Vagina (tissue), 2 donors: Measurements from ENCODE around the gene MSX2. TPM values are rescaled to one million over a fixed set of nuclear protein-coding genes. Genes with fewer than 3 reads are reported as not detected.
A peak's percentile ranks its signal among the peaks of the same experiment; 100 is the strongest.

Experiments
- DNase-seq, 2 donors: peaks; one replicate each; pipeline ENCODE4 v3.0.0-alpha.2; 2017; ENCODE audit errors: extremely low spot score in 2 of 2
- H3K27ac ChIP-seq: fragments of 200-600 bp; sonication (generic); one replicate; pipeline ENCODE4 v1.5.1; 2019
- H3K27me3 ChIP-seq: fragments of 200-600 bp; sonication (generic); one replicate; pipeline ENCODE4 v1.5.1; 2019
- H3K36me3 ChIP-seq, 2 donors: fragments of 200-600 bp; sonication (generic); one replicate each; pipeline ENCODE4 v1.5.1; 2017 to 2019
- H3K4me1 ChIP-seq: fragments of 200-600 bp; sonication (generic); one replicate; pipeline ENCODE4 v1.5.1; 2019
- H3K4me3 ChIP-seq, 2 donors: fragments of 200-600 bp; sonication (generic); 1 replicate in 1 of 2; 2 replicates in 1 of 2; pipeline ENCODE4 v1.5.1; 2016 to 2019
- H3K9me3 ChIP-seq: fragments of 200-600 bp; sonication (generic); one replicate; pipeline ENCODE4 v1.5.1; 2019
- CTCF ChIP-seq, 3 experiments: fragments of 450-650 bp in 2 of 3; fragments of 200-600 bp in 1 of 3; sonication (generic) in 1 of 3; IDR thresholded peaks; one replicate each; pipeline ENCODE4 v1.5.1; 2017 to 2019; ENCODE audit warnings: antibody characterized with exemption in 3 of 3, mild to moderate bottlenecking in 2 of 3, moderate library complexity in 2 of 3
- POLR2A ChIP-seq, 2 donors: fragments of 450-650 bp; IDR thresholded peaks; one replicate each; pipeline ENCODE4 v1.6.1; 2017; ENCODE audit warnings: antibody characterized with exemption in 2 of 2, mild to moderate bottlenecking in 2 of 2, moderate library complexity in 2 of 2
- POLR2AphosphoS5 ChIP-seq, 2 donors: sonication (generic); formaldehyde crosslinking; IDR thresholded peaks; one replicate each; pipeline ENCODE4 v1.9.0; 2017; ENCODE audit warnings: antibody characterized with exemption in 2 of 2, mild to moderate bottlenecking in 2 of 2, low read depth in 1 of 2; ENCODE audit not compliant: insufficient read depth in 1 of 2
- intact Hi-C: fragments of 100-400 bp; cut with DNase I; formaldehyde crosslinking; loops from one replicate; pipeline ENCODE4 v1.15.1; 2023
- total RNA-seq: library from RNA; depleted of rRNA; stranded (reverse); fragments of >200 nt; gene quantifications from one replicate; pipeline ENCODE4 v1.2.3, GENCODE V29; 2016

Gene MSX2
- total RNA-seq, 1 donor from 2014 or later: 1.2 TPM

DNA sequence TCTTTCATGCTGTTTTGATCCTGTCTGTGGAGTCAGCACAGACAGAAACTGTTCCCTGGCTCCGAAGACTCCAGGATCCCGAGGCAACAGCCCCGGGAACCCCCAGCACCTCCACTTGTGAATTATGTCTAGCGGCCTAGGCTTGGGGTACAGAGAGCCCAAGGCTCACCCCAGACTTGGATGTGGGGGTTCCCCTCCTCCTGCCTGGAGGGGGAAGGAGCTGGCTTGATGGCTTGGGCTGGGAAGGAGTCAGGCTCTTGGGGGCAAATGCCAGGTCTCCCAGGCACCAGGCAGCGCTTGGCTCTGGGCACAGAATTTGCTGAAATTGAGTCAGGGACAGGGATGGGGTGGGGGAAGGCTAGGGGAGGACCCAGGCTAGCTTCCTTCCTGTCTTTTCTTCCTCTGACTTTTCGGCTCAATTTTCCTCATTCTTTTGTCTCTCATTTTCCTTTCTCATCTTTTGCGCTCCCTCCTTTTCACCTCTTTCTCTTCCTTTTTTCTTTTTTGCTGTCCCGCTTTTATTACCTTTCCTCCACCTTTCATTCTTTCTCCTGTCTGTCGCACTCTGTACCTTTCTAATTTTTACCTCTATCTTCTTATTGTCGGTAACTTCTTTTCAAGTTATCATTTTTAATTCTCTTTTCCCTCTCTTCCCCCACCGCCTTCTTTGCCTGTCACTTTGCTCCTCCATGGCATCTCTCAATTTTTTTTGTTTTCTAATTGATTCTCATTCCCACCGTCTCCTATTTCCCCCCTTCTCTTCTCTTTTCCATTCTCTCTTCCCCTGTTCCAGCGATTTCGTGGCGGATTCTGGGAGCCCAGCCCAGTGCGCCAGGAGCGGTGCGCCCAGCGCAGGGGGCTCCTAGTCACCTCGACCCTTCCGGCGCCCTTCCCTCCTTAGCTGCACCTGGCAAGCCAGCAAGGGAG lies 10.5 kb downstream of the MSX2 start:
- Histone ChIP-seq H3K36me3 (no peaks in the 10 kb centered on the region), H3K4me1 (peaks cover 8% of the 10 kb centered on the region), H3K9me3 (no peaks in the 10 kb centered on the region), H3K27me3 (peaks cover 7% of the 10 kb centered on the region), H3K4me3 (peak overlapping the region in 1 of 2 donors; percentile 28), H3K27ac (no peak overlapping the region)
- intact Hi-C loops: no loop called here
- DNase-seq: no peak
- TF ChIP-seq POLR2AphosphoS5 (IDR thresholded peaks at IDR 0.05; ENCODE audit: insufficient read depth in 1 of 2, low read depth in 1 of 2) (no peak), POLR2A (IDR thresholded peaks at IDR 0.05) (no peak), CTCF (IDR thresholded peaks at IDR 0.05) (no peak)

DNA sequence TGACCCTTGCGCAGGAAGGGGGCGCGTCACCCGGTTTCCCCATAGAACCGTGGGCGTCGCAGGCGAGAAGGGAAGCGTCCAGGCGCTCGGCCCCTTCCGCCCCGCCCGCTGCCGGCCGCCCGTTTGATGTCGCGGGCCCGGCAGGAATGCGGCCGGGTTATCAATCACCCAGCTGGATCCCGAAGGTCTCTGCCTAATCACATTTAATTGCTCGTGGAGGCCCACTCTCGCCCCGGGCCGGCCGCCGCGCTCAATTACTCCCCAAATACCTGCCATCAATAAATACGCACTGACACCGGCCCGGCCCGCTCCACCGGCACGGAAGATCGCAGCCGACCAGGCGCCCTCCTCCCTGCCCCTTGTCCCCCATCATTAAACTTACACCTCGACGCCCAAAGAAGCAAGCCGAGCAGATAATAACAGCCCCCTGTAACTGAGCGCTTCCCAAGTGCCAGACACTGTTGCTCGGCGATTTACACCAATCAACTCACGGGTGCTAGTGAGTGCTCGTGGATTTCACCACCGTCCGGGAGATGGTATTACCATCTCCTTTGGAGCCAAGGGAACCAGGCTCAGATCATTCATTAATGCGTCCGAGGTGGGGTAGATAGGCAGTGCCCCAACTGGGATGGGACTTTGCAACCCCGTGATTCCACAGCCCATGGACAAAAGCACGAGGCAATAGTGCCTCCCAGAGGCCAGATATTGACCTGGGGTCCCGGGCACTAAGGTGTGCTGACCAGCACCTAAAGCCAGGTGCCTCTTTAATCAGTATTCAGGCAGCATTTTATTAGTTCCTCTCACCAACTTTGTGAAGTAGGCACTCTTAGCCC lies 11.3 kb downstream of the MSX2 start:
- peaks cover 7% of the 10 kb centered on the region for H3K27me3 ChIP-seq
- no peaks in the 10 kb centered on the region for H3K9me3 ChIP-seq
- TF ChIP-seq POLR2A (IDR thresholded peaks at IDR 0.05) (no peak), POLR2AphosphoS5 (IDR thresholded peaks at IDR 0.05; ENCODE audit: insufficient read depth in 1 of 2, low read depth in 1 of 2) (no peak), CTCF (IDR thresholded peaks at IDR 0.05) (no peak)
- H3K36me3 ChIP-seq: no peaks in the 10 kb centered on the region
- DNase-seq: no peak
- H3K27ac ChIP-seq: no peak overlapping the region
- intact Hi-C loops: no loop called here
- H3K4me1 ChIP-seq: peaks cover 8% of the 10 kb centered on the region
- H3K4me3 ChIP-seq: peak overlapping the region in 1 of 2 donors; percentile 28

DNA sequence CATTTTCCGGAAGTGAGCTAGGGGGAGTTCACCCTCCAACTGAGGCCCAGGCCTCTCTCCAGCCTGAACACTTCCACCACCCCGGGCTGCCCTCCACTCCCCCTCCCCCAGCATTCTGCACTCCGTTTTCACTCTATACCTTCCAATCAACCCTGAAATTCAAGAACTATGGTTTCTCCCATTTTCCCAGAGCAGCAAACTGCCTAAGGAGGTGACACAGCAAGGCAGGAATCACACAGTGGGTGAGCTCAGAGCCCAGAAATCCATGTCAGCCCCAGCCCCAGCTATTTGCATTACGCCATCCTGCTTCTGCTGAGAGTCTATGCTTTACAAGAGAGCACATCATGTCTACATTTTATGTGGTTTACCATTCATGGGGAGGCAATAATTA lies 11.9 kb downstream of the MSX2 start:
- H3K27me3 ChIP-seq: peaks cover 7% of the 10 kb centered on the region
- no peak for DNase-seq
- peaks cover 8% of the 10 kb centered on the region for H3K4me1 ChIP-seq
- no peak for TF ChIP-seq POLR2AphosphoS5 (IDR thresholded peaks at IDR 0.05; ENCODE audit: insufficient read depth in 1 of 2, low read depth in 1 of 2)
- no peak for TF ChIP-seq POLR2A (IDR thresholded peaks at IDR 0.05)
- no peak for TF ChIP-seq CTCF (IDR thresholded peaks at IDR 0.05)
- no peaks in the 10 kb centered on the region for H3K9me3 ChIP-seq
- intact Hi-C loops: no loop called here
- H3K27ac ChIP-seq: no peak overlapping the region
- no peaks in the 10 kb centered on the region for H3K36me3 ChIP-seq
- no peak overlapping the region for H3K4me3 ChIP-seq

DNA sequence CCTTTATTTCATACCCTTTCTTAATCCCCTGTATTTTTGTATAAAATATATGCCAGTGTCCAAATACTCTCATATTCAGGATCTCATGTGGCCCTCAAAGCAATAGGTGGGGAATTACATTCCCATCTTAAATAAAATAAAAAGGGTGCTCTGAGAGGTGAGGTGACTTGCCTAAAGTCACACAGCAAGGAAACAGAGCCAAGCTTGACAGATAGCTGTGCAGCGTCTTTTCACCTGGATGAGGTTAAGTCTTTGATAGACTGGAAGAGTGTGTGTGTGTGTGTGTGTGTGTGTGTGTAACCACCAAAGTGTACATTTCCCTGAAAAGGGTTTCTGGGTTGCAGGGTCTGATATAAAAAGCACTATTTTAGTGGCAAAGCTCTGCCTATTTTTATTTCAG lies 12.4 kb downstream of the MSX2 start:
- no peak overlapping the region for H3K27ac ChIP-seq
- no peak overlapping the region for H3K4me3 ChIP-seq
- H3K27me3 ChIP-seq: peaks cover 7% of the 10 kb centered on the region
- H3K9me3 ChIP-seq: no peaks in the 10 kb centered on the region
- intact Hi-C loops: no loop called here
- H3K36me3 ChIP-seq: no peaks in the 10 kb centered on the region
- H3K4me1 ChIP-seq: peaks cover 8% of the 10 kb centered on the region
- TF ChIP-seq POLR2A (IDR thresholded peaks at IDR 0.05): no peak
- TF ChIP-seq CTCF (IDR thresholded peaks at IDR 0.05): no peak
- TF ChIP-seq POLR2AphosphoS5 (IDR thresholded peaks at IDR 0.05; ENCODE audit: insufficient read depth in 1 of 2, low read depth in 1 of 2): no peak
- DNase-seq: no peak
